Breast epithelium (tissue), 3 donors: ENCODE data around the gene DCTPP1.

ENCODE experiments used
- POLR2AphosphoS5 ChIP-seq, 3 donors: sonication (generic); formaldehyde crosslinking; IDR thresholded peaks; one replicate each; pipeline ENCODE4 v1.6.1; 2017; ENCODE audit warnings: antibody characterized with exemption in 3 of 3
- TF ChIP-seq, protein P1 (sequence below), 3 donors: fragments of 450-650 bp; IDR thresholded peaks; one replicate each; pipeline ENCODE4 v1.5.1; 2016 to 2017; ENCODE audit warnings: antibody characterized with exemption in 3 of 3, mild to moderate bottlenecking in 3 of 3, moderate library complexity in 3 of 3

DNA sequence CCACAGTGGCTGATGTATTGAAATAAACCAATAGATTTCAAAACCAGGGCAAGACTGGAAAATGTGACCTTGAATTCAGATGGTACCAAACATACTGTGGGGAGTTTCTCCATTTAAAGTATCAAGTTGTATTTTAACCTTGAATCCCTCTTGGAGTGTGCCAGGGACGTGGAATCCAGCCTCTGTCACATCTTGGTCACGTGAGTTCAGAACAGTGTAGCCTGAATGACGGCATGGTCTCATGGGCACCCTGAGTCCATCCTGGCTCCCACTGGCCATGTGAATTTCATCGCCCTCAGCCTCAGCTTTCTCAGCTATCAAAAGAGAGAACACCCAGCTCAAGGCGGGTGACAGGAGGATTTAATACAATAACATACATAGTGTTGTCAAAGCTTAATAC lies 15.7 kb downstream of the DCTPP1 start:
- TF ChIP-seq POLR2AphosphoS5 (IDR thresholded peaks at IDR 0.05): no peak
- TF ChIP-seq, protein P1, sequence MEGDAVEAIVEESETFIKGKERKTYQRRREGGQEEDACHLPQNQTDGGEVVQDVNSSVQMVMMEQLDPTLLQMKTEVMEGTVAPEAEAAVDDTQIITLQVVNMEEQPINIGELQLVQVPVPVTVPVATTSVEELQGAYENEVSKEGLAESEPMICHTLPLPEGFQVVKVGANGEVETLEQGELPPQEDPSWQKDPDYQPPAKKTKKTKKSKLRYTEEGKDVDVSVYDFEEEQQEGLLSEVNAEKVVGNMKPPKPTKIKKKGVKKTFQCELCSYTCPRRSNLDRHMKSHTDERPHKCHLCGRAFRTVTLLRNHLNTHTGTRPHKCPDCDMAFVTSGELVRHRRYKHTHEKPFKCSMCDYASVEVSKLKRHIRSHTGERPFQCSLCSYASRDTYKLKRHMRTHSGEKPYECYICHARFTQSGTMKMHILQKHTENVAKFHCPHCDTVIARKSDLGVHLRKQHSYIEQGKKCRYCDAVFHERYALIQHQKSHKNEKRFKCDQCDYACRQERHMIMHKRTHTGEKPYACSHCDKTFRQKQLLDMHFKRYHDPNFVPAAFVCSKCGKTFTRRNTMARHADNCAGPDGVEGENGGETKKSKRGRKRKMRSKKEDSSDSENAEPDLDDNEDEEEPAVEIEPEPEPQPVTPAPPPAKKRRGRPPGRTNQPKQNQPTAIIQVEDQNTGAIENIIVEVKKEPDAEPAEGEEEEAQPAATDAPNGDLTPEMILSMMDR (IDR thresholded peaks at IDR 0.05): no peak
